Astrocyte (in vitro differentiated cells and primary cell): Measurements from ENCODE around the gene CTTN. TPM values are rescaled to one million over a fixed set of nuclear protein-coding genes. Genes with fewer than 3 reads are reported as not detected.

Experiments used
- DNase-seq: peaks from one replicate; pipeline ENCODE4 v3.0.0-alpha.2; 2010; ENCODE audit warnings: low read depth
- FAIRE-seq: peaks from 2 replicates; lab custom pipeline; 2011; peaks lifted over from hg19 to GRCh38; lab: Jason Lieb, UNC
- H2AFZ ChIP-seq: 2 replicates; pipeline ENCODE4 v1.6.0; 2012; ENCODE audit warnings: low read depth, low read length, inconsistent platforms
- H3K27ac ChIP-seq: 2 replicates; pipeline ENCODE4 v1.5.1; 2011; ENCODE audit warnings: low read depth, low read length, inconsistent platforms
- H3K27me3 ChIP-seq: 2 replicates; pipeline ENCODE4 v1.6.0; 2011; ENCODE audit warnings: low read length, inconsistent platforms; ENCODE audit not compliant: insufficient read depth
- H3K36me3 ChIP-seq: 2 replicates; pipeline ENCODE4 v1.5.1; 2011; ENCODE audit warnings: low read length, inconsistent platforms; ENCODE audit not compliant: insufficient read depth
- H3K4me1 ChIP-seq: 2 replicates; pipeline ENCODE4 v1.5.1; 2011; ENCODE audit warnings: low read length, inconsistent platforms; ENCODE audit not compliant: insufficient read depth
- H3K4me2 ChIP-seq: 2 replicates; pipeline ENCODE4 v1.6.0; 2012; ENCODE audit warnings: low read length, inconsistent platforms
- H3K4me3 ChIP-seq: 2 replicates; pipeline ENCODE4 v1.5.1; 2011; ENCODE audit warnings: low read depth, mild to moderate bottlenecking, low read length, inconsistent platforms; ENCODE audit not compliant: insufficient read depth
- H3K79me2 ChIP-seq: 2 replicates; pipeline ENCODE4 v1.6.0; 2012; ENCODE audit warnings: mild to moderate bottlenecking, low read length, inconsistent platforms; ENCODE audit not compliant: insufficient read depth
- H3K9ac ChIP-seq: 2 replicates; pipeline ENCODE4 v1.6.0; 2012; ENCODE audit warnings: mild to moderate bottlenecking, low read length, inconsistent platforms
- H3K9me3 ChIP-seq: 2 replicates; pipeline ENCODE4 v1.5.1; 2012; ENCODE audit warnings: low read depth, mild to moderate bottlenecking, low read length, inconsistent platforms; ENCODE audit not compliant: insufficient read depth
- H4K20me1 ChIP-seq: 2 replicates; pipeline ENCODE4 v1.6.0; 2012; ENCODE audit warnings: low read length, inconsistent platforms; ENCODE audit not compliant: insufficient read depth
- H3K27ac Mint-ChIP-seq: one replicate; pipeline ENCODE4 v1.8.0; 2021; ENCODE audit warnings: mild to moderate bottlenecking, mixed read lengths; ENCODE audit not compliant: unreplicated experiment
- H3K27me3 Mint-ChIP-seq: one replicate; pipeline ENCODE4 v1.8.0; 2021; ENCODE audit warnings: low read depth, mixed read lengths; ENCODE audit not compliant: unreplicated experiment
- H3K36me3 Mint-ChIP-seq: one replicate; pipeline ENCODE4 v1.8.0; 2021; ENCODE audit warnings: low read depth, mixed read lengths; ENCODE audit not compliant: unreplicated experiment
- H3K4me1 Mint-ChIP-seq: one replicate; pipeline ENCODE4 v1.8.0; 2021; ENCODE audit warnings: low read depth, mixed read lengths; ENCODE audit not compliant: unreplicated experiment
- H3K4me3 Mint-ChIP-seq: one replicate; pipeline ENCODE4 v1.8.0; 2021; ENCODE audit warnings: mild to moderate bottlenecking, moderate library complexity, mixed read lengths; ENCODE audit not compliant: unreplicated experiment
- H3K9me3 Mint-ChIP-seq: one replicate; pipeline ENCODE4 v1.8.0; 2021; ENCODE audit warnings: mild to moderate bottlenecking, mixed read lengths; ENCODE audit not compliant: unreplicated experiment
- EZH2 ChIP-seq: IDR thresholded peaks from 2 replicates; pipeline ENCODE4 v1.6.1; 2012; ENCODE audit warnings: mild to moderate bottlenecking, low read length, inconsistent platforms; ENCODE audit not compliant: insufficient read depth
- total RNA-seq: library from RNA; stranded (reverse); gene quantifications from 2 replicates; pipeline ENCODE4 v1.2.1, GENCODE V29; 2021
- TF ChIP-seq, protein P1 (sequence below): IDR thresholded peaks from 2 replicates; pipeline ENCODE4 v1.5.1; 2011; ENCODE audit warnings: low read depth, mild to moderate bottlenecking, inconsistent platforms, low read length, moderate library complexity; ENCODE audit not compliant: insufficient read depth

CTTN gene
- total RNA-seq, 1 donor from 2014 or later = 344 TPM

DNA sequence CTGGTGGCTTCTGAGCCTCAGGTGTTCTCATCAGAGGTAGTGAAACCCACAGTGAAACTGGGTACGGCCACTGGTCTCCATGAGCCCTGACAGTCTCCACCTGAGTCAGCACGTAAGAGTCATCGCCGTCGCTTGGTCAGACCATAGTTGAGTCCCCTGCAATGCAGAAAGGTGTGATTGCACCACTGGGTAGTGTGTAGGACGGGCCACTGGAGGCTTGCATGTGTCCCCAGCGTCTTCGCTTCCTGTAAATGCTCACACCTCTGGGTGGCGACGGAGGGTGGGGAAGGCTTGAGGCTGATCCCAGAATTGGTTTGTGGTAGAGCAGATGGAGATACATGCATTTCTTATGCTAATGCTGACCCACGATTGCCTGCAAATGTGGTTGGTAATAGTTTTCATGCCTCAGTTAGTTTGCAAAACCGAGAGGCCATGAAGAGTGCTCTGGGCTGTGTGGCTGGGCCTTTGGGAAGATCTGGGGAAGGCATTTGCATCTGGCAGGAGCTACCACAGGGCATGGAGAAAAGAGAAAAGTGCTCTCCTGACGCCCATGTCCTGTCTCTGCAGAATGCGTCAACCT lies 26.5 kb downstream of the CTTN start:
- FAIRE-seq (no peak), DNase-seq (no peak)
- H3K4me2 ChIP-seq = no peak overlapping the region
- Mint-ChIP-seq H3K4me1 (peaks cover 17% of the 10 kb centered on the region), H3K27me3 (no peaks in the 10 kb centered on the region), H3K9me3 (no peaks in the 10 kb centered on the region), H3K36me3 (peaks cover 51% of the 10 kb centered on the region), H3K27ac (no peak overlapping the region), H3K4me3 (no peak overlapping the region)
- H3K9me3 ChIP-seq = no peaks in the 10 kb centered on the region
- H3K9ac ChIP-seq = no peak overlapping the region
- peaks cover 44% of the 10 kb centered on the region for H3K79me2 ChIP-seq
- H3K4me1 ChIP-seq = peaks cover 22% of the 10 kb centered on the region
- TF ChIP-seq, protein P1, sequence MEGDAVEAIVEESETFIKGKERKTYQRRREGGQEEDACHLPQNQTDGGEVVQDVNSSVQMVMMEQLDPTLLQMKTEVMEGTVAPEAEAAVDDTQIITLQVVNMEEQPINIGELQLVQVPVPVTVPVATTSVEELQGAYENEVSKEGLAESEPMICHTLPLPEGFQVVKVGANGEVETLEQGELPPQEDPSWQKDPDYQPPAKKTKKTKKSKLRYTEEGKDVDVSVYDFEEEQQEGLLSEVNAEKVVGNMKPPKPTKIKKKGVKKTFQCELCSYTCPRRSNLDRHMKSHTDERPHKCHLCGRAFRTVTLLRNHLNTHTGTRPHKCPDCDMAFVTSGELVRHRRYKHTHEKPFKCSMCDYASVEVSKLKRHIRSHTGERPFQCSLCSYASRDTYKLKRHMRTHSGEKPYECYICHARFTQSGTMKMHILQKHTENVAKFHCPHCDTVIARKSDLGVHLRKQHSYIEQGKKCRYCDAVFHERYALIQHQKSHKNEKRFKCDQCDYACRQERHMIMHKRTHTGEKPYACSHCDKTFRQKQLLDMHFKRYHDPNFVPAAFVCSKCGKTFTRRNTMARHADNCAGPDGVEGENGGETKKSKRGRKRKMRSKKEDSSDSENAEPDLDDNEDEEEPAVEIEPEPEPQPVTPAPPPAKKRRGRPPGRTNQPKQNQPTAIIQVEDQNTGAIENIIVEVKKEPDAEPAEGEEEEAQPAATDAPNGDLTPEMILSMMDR = no peak
- TF ChIP-seq EZH2 = no peak
- H3K36me3 ChIP-seq = peaks cover 51% of the 10 kb centered on the region
- peaks cover 90% of the 10 kb centered on the region for H4K20me1 ChIP-seq
- no peak overlapping the region for H2AFZ ChIP-seq
- H3K4me3 ChIP-seq = no peak overlapping the region
- H3K27me3 ChIP-seq = no peaks in the 10 kb centered on the region
- no peak overlapping the region for H3K27ac ChIP-seq

DNA sequence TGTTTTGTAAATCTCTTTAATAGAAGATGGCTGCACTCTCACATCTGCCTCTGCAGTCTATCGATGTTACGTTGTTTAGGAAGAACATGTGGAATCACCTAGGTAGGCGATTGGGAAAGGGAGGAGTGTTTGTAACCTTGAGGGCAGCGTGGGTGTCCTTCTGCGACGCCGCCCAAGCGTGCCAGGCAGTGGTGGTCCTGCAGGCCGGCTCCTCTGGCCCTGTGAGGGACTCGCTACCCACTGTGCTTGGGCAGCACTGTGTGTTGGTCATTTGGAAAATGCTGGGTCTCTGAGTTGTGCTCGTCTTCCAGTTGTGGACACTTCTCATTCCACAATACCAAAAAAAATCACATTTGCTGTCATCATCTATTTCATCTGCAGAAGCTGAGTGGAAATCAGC lies 29.1 kb downstream of the CTTN start:
- Histone ChIP-seq H3K27ac (no peak overlapping the region), H3K9me3 (no peaks in the 10 kb centered on the region), H4K20me1 (peaks cover 90% of the 10 kb centered on the region), H2AFZ (no peak overlapping the region), H3K4me3 (no peak overlapping the region), H3K4me1 (peaks cover 12% of the 10 kb centered on the region), H3K4me2 (no peak overlapping the region), H3K79me2 (peaks cover 37% of the 10 kb centered on the region), H3K27me3 (no peaks in the 10 kb centered on the region), H3K36me3 (peaks cover 48% of the 10 kb centered on the region), H3K9ac (no peak overlapping the region)
- Mint-ChIP-seq H3K4me3 (no peak overlapping the region), H3K27ac (no peak overlapping the region), H3K4me1 (peaks cover 16% of the 10 kb centered on the region), H3K36me3 (peaks cover 45% of the 10 kb centered on the region), H3K9me3 (no peaks in the 10 kb centered on the region), H3K27me3 (no peaks in the 10 kb centered on the region)
- FAIRE-seq (no peak), DNase-seq (no peak)
- TF ChIP-seq, protein P1 = no peak
- no peak for TF ChIP-seq EZH2

DNA sequence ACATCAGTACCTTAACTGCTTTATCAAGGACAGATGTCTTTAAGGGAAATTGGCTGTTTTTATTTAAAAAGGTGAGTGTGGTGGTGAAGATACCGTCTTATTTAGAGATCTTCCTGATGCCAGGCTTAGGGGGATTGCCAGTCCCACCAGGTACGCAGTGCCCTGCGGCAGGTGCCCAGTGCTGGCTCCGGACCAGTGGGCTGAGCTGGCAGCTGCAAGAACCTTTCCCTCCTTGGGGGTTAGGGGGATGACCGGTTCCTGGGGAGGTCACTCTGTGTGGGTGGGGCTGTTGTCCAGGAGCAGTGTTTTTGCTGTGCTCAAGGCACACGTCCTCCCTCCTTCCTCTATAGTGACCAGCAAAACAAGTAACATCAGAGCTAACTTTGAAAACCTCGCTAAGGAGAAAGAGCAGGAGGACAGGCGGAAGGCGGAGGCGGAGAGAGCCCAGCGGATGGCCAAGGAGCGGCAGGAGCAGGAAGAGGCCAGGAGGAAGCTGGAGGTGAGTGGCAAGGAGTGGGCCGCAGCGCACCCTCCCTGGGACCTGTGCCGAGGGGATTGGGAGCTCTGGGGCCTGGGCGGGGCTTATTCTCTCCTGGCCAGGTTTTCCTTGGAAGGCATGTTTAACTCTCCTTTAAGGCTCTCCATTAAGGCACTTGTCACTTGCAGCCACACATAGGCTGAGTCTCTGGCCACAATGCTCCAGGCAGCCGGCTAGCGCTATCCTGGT lies 30.5 kb downstream of the CTTN start:
- Histone ChIP-seq H3K4me1 (peaks cover 8% of the 10 kb centered on the region), H3K27me3 (no peaks in the 10 kb centered on the region), H4K20me1 (peaks cover 88% of the 10 kb centered on the region), H3K9me3 (no peaks in the 10 kb centered on the region), H3K4me2 (no peak overlapping the region), H3K79me2 (peaks cover 33% of the 10 kb centered on the region), H3K36me3 (peaks cover 55% of the 10 kb centered on the region), H3K27ac (no peak overlapping the region), H3K9ac (no peak overlapping the region), H2AFZ (no peak overlapping the region), H3K4me3 (no peak overlapping the region)
- FAIRE-seq (no peak), DNase-seq (no peak)
- Mint-ChIP-seq H3K4me3 (no peak overlapping the region), H3K4me1 (peaks cover 13% of the 10 kb centered on the region), H3K27ac (no peak overlapping the region), H3K36me3 (peaks cover 39% of the 10 kb centered on the region), H3K9me3 (no peaks in the 10 kb centered on the region), H3K27me3 (no peaks in the 10 kb centered on the region)
- no peak for TF ChIP-seq EZH2
- TF ChIP-seq, protein P1 = no peak
